HK-2 (cell line): ENCODE measurements around the gene ARHGEF38.
A peak's percentile ranks its signal among the peaks of the same experiment; 100 is the strongest.
"Not testable (repeated sequence)": the region's sequence is repeated elsewhere in the genome, so short reads cannot be mapped to it uniquely, and the experiment has no call there.

ENCODE experiments used
- DNase-seq: peaks from one replicate; pipeline ENCODE4 v3.0.0-alpha.2; 2018; ENCODE audit not compliant: unreplicated experiment

The ARHGEF38 gene

GRCh38 chr4:105652286-105652888, 100.0 kb downstream of the ARHGEF38 start:
- DNase-seq: no peak

- DNase-seq: no peak
Observed at GRCh38 chr4:105657117-105657765, 104.8 kb downstream of the ARHGEF38 start.

- DNase-seq: no peak
Observed at GRCh38 chr4:105659190-105659589, 106.8 kb downstream of the ARHGEF38 start.

- no peak for DNase-seq
Observed at GRCh38 chr4:105661028-105661427, 108.6 kb downstream of the ARHGEF38 start.

GRCh38 chr4:105662935-105663675, 110.7 kb downstream of the ARHGEF38 start:
- DNase-seq: no peak

- DNase-seq: no peak
Observed at GRCh38 chr4:105666693-105667092, 114.3 kb downstream of the ARHGEF38 start.

- no peak for DNase-seq
Observed at GRCh38 chr4:105670684-105671083, 118.3 kb downstream of the ARHGEF38 start.

- DNase-seq: no peak
Observed at GRCh38 chr4:105671301-105671700, 118.9 kb downstream of the ARHGEF38 start.

- DNase-seq: no peak
Observed at GRCh38 chr4:105674011-105674410, 121.6 kb downstream of the ARHGEF38 start.

GRCh38 chr4:105677709-105678108, 125.3 kb downstream of the ARHGEF38 start:
- DNase-seq: no peak

- no peak for DNase-seq
Observed at GRCh38 chr4:105679186-105679585, 126.8 kb downstream of the ARHGEF38 start.

- DNase-seq: no peak
Observed at GRCh38 chr4:105683038-105683437, 130.6 kb downstream of the ARHGEF38 start.

- DNase-seq: no peak
Observed at GRCh38 chr4:105686571-105686970, 134.2 kb downstream of the ARHGEF38 start.

- not testable (repeated sequence) for DNase-seq
Observed at GRCh38 chr4:105694812-105695211, 142.4 kb downstream of the ARHGEF38 start.

GRCh38 chr4:105695832-105696231, 143.4 kb downstream of the ARHGEF38 start:
- not testable (repeated sequence) for DNase-seq

GRCh38 chr4:105698607-105699006, 146.2 kb downstream of the ARHGEF38 start:
- DNase-seq: no peak

- no peak for DNase-seq
Observed at GRCh38 chr4:105707782-105708180, 155.4 kb downstream of the ARHGEF38 start.

GRCh38 chr4:105708181-105709080, 156.0 kb downstream of the ARHGEF38 start, which contains the start of the genes GSTCD and INTS12:
GSTCD (plus strand) TSS chr4:105708784; CDS start chr4:105717614, 8,830 bp downstream.
INTS12 (minus strand) TSS chr4:105708689; CDS start chr4:105700005, 8,684 bp downstream.
- DNase-seq: peak; percentile 92

- DNase-seq: no peak
Observed at GRCh38 chr4:105709081-105709450, 156.6 kb downstream of the ARHGEF38 start.

GRCh38 chr4:105710012-105710600, 157.7 kb downstream of the ARHGEF38 start:
- DNase-seq: no peak

- no peak for DNase-seq
Observed at GRCh38 chr4:105710678-105711077, 158.3 kb downstream of the ARHGEF38 start.
